ENCODE measurements around the gene CDS2.

Gene CDS2

DNA sequence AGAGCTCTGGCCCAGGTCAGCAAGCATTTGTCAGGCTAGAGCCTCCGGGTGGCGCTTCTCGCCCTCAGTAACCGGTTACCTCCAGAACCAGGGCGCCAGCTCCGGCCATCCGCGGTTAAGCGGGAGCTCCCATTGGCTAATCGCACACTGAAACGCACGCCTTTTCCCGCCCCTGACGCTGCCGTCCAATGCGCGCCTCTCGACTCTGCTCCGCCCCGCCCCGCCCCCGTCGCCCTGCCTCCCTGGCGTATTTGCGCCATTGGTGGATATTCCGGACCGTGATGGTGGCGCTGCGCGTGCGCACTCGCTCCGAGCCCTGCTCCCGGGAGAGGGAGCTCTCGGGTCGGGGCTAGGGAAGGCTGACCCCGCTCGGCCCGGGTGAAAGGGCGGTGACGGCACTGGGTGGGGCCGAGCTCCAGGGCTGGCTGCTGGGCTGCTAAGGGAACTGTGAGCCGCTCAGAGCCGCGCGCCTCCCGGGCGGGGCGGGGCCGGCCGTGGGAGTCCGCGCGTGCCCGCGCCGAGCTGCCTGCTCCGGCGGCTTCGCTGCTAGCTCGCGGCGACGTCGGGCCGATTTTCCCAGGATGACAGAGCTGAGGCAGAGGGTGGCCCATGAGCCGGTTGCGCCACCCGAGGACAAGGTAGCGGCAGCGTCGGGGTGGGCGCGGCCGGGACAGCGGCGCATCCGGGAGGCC lies at the start of gene CDS2:
TSS of gene CDS2 (plus strand) at position 497 of the 692 bp plus-strand sequence. CDS start at position 582, 85 bp downstream.
- DNase-seq (ENCODE audit: low read depth in 2 of 2), result peak; percentile 99
- TF ChIP-seq, protein P1, sequence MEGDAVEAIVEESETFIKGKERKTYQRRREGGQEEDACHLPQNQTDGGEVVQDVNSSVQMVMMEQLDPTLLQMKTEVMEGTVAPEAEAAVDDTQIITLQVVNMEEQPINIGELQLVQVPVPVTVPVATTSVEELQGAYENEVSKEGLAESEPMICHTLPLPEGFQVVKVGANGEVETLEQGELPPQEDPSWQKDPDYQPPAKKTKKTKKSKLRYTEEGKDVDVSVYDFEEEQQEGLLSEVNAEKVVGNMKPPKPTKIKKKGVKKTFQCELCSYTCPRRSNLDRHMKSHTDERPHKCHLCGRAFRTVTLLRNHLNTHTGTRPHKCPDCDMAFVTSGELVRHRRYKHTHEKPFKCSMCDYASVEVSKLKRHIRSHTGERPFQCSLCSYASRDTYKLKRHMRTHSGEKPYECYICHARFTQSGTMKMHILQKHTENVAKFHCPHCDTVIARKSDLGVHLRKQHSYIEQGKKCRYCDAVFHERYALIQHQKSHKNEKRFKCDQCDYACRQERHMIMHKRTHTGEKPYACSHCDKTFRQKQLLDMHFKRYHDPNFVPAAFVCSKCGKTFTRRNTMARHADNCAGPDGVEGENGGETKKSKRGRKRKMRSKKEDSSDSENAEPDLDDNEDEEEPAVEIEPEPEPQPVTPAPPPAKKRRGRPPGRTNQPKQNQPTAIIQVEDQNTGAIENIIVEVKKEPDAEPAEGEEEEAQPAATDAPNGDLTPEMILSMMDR (IDR thresholded peaks at IDR 0.05; ENCODE audit: low read depth, low read length), result peak; percentile 50
- peak within 1 kb of the TSS; percentile 82 to 84 for H3K4me3 ChIP-seq (replicated peaks in 1 of 2; ENCODE audit: low read depth in 2 of 2, low read length in 2 of 2)

DNA sequence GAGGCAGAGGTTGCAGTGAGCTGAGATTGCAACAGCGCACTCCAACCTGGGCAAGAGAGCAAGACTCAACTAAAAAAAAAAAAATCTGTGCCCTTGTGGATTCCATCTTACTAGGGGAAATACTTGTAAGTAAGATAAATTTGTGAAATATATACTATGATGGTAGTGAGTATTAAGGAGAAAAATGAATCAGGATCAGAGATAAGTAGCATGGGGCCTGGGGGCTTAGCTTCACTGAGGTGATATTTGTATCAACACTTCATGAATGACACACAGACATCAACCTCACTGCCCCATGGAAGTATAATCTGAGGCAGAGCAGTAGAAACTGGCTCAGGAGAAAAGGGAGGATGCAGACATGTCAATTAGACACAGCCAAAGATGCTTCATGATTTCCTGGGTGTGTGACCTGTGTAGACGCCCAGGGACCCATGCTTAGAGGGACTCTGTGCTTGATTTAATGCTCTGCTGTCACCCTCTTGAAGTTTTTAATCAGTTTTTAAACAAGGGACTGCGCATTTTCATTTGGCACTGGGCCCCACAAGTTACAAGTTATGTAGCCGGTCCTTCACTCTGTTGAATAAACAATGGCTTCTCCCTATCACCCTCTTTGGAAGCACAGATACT lies 48.9 kb upstream of the CDS2 start:
- no peak overlapping the region for H3K4me3 ChIP-seq (replicated peaks in 1 of 2; ENCODE audit: low read depth in 2 of 2, low read length in 2 of 2)

DNA sequence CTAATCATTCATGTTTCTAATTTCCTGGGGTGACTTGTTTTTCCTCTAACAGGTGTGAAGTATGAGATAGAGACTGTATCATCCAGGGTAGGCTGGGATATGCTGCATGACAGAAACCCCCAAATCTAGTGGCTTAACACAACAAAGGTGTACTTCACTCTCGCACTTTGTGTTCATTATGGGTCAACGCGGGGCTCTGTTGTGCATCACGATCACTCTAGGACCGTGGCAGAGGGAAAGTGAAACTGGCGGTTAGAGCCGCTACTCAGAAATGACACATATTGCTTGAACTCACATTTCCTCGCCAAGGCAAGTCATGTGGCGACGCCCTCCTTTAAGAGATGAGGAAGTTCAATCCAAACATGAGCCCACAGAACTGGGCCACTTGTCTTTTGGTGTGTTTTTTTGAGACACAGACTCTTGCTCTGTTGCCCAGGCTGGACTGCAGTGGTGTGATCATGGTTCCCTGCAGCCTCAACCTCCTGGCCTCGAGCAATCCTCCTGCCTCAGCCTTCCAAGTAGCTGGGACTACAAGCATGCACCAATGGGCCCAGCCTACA lies 48.3 kb upstream of the CDS2 start:
- DNase-seq (ENCODE audit: low read depth in 2 of 2), result peak; percentile 40 to 58
- no peak overlapping the region for H3K4me3 ChIP-seq (replicated peaks in 1 of 2; ENCODE audit: low read depth in 2 of 2, low read length in 2 of 2)
- TF ChIP-seq, protein P1 (IDR thresholded peaks at IDR 0.05; ENCODE audit: low read depth, low read length), result no peak

More for the DNA sequence above, 48.9 kb upstream of the CDS2 start:
- no peak for DNase-seq (ENCODE audit: low read depth in 2 of 2)
- TF ChIP-seq, protein P1 (IDR thresholded peaks at IDR 0.05; ENCODE audit: low read depth, low read length), result no peak

DNA sequence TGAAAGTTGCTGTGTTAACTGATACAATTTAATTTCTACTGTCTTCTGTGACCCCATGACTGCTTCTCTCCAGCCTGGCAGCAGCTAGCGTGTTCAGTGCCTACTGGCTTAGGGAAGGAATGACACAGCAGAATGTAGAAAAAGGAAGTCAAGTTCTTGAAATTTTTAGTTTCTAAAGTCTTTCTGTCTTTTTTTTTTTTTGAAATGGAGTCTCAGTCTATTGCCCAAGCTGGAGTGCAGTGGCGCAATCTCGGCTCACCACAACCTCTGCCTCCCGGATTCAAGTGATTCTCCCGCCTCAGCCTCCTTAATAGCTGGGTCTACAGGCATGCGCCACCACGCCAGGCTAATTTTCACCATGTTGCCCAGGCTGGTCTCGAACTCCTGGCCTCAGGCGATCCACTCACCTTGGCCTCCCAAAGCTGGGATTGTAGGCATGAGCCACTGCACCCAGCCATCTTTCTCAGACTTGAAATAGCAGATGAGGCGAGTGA lies 46.4 kb upstream of the CDS2 start:
- TF ChIP-seq, protein P1 (IDR thresholded peaks at IDR 0.05; ENCODE audit: low read depth, low read length), result no peak
- no peak overlapping the region for H3K4me3 ChIP-seq (replicated peaks in 1 of 2; ENCODE audit: low read depth in 2 of 2, low read length in 2 of 2)
- peak; percentile 59 to 83 for DNase-seq (ENCODE audit: low read depth in 2 of 2)

DNA sequence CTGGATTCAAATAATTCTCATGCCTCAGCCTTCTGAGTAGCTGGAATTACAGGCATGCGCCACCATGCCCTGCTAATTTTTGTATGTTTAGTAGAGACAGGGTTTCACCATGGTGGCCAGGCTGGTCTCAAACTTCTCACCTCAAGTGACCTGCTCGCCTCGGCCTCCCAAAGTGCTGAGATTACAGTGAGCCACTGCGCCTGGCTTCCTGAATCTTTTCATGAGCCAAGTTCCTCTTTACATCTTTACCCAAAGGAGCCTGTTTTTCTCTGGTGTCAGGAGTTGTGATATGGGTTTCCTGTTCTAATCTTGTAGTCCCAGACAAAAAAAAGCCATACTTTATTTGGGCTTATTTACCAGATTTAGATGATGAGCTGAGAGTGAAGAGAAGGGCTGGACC lies 41.4 kb upstream of the CDS2 start:
- H3K4me3 ChIP-seq (replicated peaks in 1 of 2; ENCODE audit: low read depth in 2 of 2, low read length in 2 of 2), result no peak overlapping the region
- peak in 1 of 2 donors; percentile 31 for DNase-seq (ENCODE audit: low read depth in 2 of 2)
- TF ChIP-seq, protein P1 (IDR thresholded peaks at IDR 0.05; ENCODE audit: low read depth, low read length), result no peak

DNA sequence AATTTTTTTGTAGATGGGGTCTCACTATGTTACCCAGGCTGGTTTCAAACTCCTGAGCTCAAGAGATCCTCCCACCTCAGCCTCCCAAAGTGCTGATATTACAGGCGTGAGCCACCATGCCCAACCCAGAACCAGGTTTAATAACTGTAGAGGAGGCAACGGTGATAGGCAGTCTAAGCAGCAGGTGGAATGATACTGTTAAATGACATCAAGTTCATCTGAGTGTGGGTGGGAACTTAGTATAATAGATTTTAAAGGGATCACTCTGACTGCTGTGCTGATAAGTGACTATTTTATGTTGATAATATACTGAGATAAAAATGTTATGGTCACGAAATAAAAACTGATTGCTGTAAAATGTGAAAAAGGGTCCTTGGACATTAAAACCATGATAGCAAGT lies 38.1 kb upstream of the CDS2 start:
- TF ChIP-seq, protein P1 (IDR thresholded peaks at IDR 0.05; ENCODE audit: low read depth, low read length), result no peak
- no peak for DNase-seq (ENCODE audit: low read depth in 2 of 2)
- no peak overlapping the region for H3K4me3 ChIP-seq (replicated peaks in 1 of 2; ENCODE audit: low read depth in 2 of 2, low read length in 2 of 2)
